Ovary (tissue), 3 donors: ENCODE results near the gene RYR3.

ENCODE experiments used
- POLR2A ChIP-seq: fragments of 450-650 bp; IDR thresholded peaks from one replicate; pipeline ENCODE4 v1.6.1; 2017; ENCODE audit warnings: antibody characterized with exemption, mild to moderate bottlenecking, moderate library complexity
- TF ChIP-seq, protein P1 (sequence below), 3 donors: fragments of 450-650 bp in 2 of 3; fragments of 200-600 bp in 1 of 3; IDR thresholded peaks; one replicate each; pipeline versions ENCODE4 v1.5.1 to v1.8.0; 2016 to 2022; ENCODE audit warnings: antibody characterized with exemption in 3 of 3, mild to moderate bottlenecking in 1 of 3
- donor health status: DM: no; HTN: no; CAD: no.

DNA sequence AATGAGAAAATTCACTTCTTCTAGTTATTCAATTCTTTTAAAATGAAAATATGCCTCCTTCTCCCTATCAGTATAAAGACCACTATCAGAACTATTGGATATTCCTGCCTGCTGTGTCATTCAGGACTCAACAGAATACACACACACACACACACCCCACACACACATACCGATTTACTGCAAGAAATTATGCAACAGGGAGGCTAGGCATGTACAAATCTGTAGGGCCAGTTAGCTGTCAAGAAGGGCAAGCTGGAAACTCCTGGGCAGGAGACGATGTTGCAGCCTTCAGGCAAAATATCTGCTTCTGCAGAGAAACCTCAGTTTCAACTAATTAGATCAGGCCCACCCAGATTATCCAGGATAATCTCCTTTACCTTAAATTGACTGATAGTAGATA is 13.9 kb upstream of the RYR3 start:
- no peak for TF ChIP-seq POLR2A
- TF ChIP-seq, protein P1, sequence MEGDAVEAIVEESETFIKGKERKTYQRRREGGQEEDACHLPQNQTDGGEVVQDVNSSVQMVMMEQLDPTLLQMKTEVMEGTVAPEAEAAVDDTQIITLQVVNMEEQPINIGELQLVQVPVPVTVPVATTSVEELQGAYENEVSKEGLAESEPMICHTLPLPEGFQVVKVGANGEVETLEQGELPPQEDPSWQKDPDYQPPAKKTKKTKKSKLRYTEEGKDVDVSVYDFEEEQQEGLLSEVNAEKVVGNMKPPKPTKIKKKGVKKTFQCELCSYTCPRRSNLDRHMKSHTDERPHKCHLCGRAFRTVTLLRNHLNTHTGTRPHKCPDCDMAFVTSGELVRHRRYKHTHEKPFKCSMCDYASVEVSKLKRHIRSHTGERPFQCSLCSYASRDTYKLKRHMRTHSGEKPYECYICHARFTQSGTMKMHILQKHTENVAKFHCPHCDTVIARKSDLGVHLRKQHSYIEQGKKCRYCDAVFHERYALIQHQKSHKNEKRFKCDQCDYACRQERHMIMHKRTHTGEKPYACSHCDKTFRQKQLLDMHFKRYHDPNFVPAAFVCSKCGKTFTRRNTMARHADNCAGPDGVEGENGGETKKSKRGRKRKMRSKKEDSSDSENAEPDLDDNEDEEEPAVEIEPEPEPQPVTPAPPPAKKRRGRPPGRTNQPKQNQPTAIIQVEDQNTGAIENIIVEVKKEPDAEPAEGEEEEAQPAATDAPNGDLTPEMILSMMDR (IDR thresholded peaks at IDR 0.05), result no peak
